Fibroblast of the conjunctiva (primary cell): Measurements from ENCODE around the gene PXDN.

Experiments used
- DNase-seq: peaks from one replicate; pipeline ENCODE4 v3.0.0-alpha.2; 2010; ENCODE audit warnings: low read depth

The PXDN gene

GRCh38 chr2:1755436-1756191 lies 11.3 kb upstream of the PXDN start:
- no peak for DNase-seq

- DNase-seq, result no peak
These were observed 10.3 kb upstream of the PXDN start for GRCh38 chr2:1754461-1755170.

- DNase-seq, result no peak
These were observed 9.7 kb upstream of the PXDN start for GRCh38 chr2:1754046-1754445.

- DNase-seq, result no peak
These were observed 8.4 kb upstream of the PXDN start for GRCh38 chr2:1752751-1753150.

GRCh38 chr2:1751767-1752725 lies 7.7 kb upstream of the PXDN start:
- no peak for DNase-seq

- DNase-seq, result peak; percentile 75
These were observed 6.8 kb upstream of the PXDN start for GRCh38 chr2:1750933-1751766.

- DNase-seq, result no peak
These were observed 6.1 kb upstream of the PXDN start for GRCh38 chr2:1750270-1750932.

GRCh38 chr2:1749489-1750119 lies 5.3 kb upstream of the PXDN start:
- no peak for DNase-seq

- DNase-seq, result no peak
These were observed 4.6 kb upstream of the PXDN start for GRCh38 chr2:1748741-1749488.

- DNase-seq, result no peak
These were observed 3.9 kb upstream of the PXDN start for GRCh38 chr2:1748176-1748740.

- DNase-seq, result no peak
These were observed 3.0 kb upstream of the PXDN start for GRCh38 chr2:1747065-1747941.

GRCh38 chr2:1746174-1747064 lies 2.1 kb upstream of the PXDN start:
- DNase-seq, result no peak

- no peak for DNase-seq
These were observed 1.1 kb upstream of the PXDN start for GRCh38 chr2:1745171-1746023.

GRCh38 chr2:1744151-1744445 lies 217 bp downstream of the PXDN start:
- no peak for DNase-seq

GRCh38 chr2:1743396-1744150 lies 742 bp downstream of the PXDN start:
- no peak for DNase-seq
